ENCODE results near the gene ALG12. TPM values are rescaled to one million over a fixed set of nuclear protein-coding genes. Genes with fewer than 3 reads are reported as not detected.

ALG12 gene
- total RNA-seq, 3 donors from 2014 or later (not counting 1 experiment from before 2014, with no cell fraction given), result 17.2 to 22.7 (median 19.2) TPM

GRCh38 chr22:49899530-49899929 is 18.7 kb downstream of the ALG12 start:
- Mint-ChIP-seq H3K27ac (no peak overlapping the region), H3K4me3 (no peak overlapping the region), H3K36me3 (peaks cover 6% of the 10 kb centered on the region), H3K4me1 (peaks cover 6 to 24% of the 10 kb centered on the region in 2 donors), H3K9me3 (peaks cover under 1 to 2% of the 10 kb centered on the region in 2 donors), H3K27me3 (ENCODE audit: low read depth in 2 of 2) (no peaks in the 10 kb centered on the region)
- Histone ChIP-seq H3K4me1 (ENCODE audit: control insufficient read depth, insufficient read depth, low read length) (peaks cover 5% of the 10 kb centered on the region), H3K4me3 (ENCODE audit: low read length) (no peak overlapping the region), H3K27me3 (ENCODE audit: control insufficient read depth, insufficient read depth, low read length) (no peaks in the 10 kb centered on the region), H3K9me3 (ENCODE audit: control insufficient read depth, insufficient read depth, low read length) (no peaks in the 10 kb centered on the region), H3K36me3 (ENCODE audit: control insufficient read depth, insufficient read depth, low read length) (peaks cover 23% of the 10 kb centered on the region), H3K27ac (ENCODE audit: low read length) (no peak overlapping the region)
- DNase-seq, result no peak
- TF ChIP-seq CTCF (IDR thresholded peaks at IDR 0.05), result no peak
- WGBS (ENCODE audit: insufficient coverage), result 43% methylated on average over 4 of the region's 6 CpGs
- intact Hi-C loops (cut with micrococcal nuclease), result no loop called here
- peak; percentile 52 to 72 (median 58) for ATAC-seq

- Mint-ChIP-seq H3K36me3 (peaks cover 6% of the 10 kb centered on the region), H3K9me3 (peaks cover 2 to 3% of the 10 kb centered on the region in 2 donors), H3K4me3 (no peak overlapping the region), H3K4me1 (peaks cover 6 to 28% of the 10 kb centered on the region in 2 donors), H3K27me3 (ENCODE audit: low read depth in 2 of 2) (no peaks in the 10 kb centered on the region), H3K27ac (no peak overlapping the region)
- intact Hi-C loops (cut with micrococcal nuclease), result no loop called here
- H3K27me3 ChIP-seq (ENCODE audit: control insufficient read depth, insufficient read depth, low read length), result no peaks in the 10 kb centered on the region
- no peak for ATAC-seq
- no peaks in the 10 kb centered on the region for H3K9me3 ChIP-seq (ENCODE audit: control insufficient read depth, insufficient read depth, low read length)
- no peak for TF ChIP-seq CTCF (IDR thresholded peaks at IDR 0.05)
- no peak for DNase-seq
- 90% methylated on average over 7 of the region's 8 CpGs for WGBS (ENCODE audit: insufficient coverage)
- H3K4me1 ChIP-seq (ENCODE audit: control insufficient read depth, insufficient read depth, low read length), result peaks cover 5% of the 10 kb centered on the region
- peaks cover 8% of the 10 kb centered on the region for H3K36me3 ChIP-seq (ENCODE audit: control insufficient read depth, insufficient read depth, low read length)
- no peak overlapping the region for H3K4me3 ChIP-seq (ENCODE audit: low read length)
- H3K27ac ChIP-seq (ENCODE audit: low read length), result no peak overlapping the region
These were observed 21.1 kb downstream of the ALG12 start for GRCh38 chr22:49897015-49897684.

GRCh38 chr22:49896201-49896600 is 22.0 kb downstream of the ALG12 start:
- peaks cover 5% of the 10 kb centered on the region for H3K4me1 ChIP-seq (ENCODE audit: control insufficient read depth, insufficient read depth, low read length)
- intact Hi-C loops (cut with micrococcal nuclease), result no loop called here
- peaks cover under 1% of the 10 kb centered on the region for H3K36me3 ChIP-seq (ENCODE audit: control insufficient read depth, insufficient read depth, low read length)
- peaks cover 9% of the 10 kb centered on the region for H3K36me3 Mint-ChIP-seq
- ATAC-seq, result no peak
- DNase-seq, result no peak
- WGBS (ENCODE audit: insufficient coverage), result 93% methylated on average over 5 of the region's 5 CpGs
- no peaks in the 10 kb centered on the region for H3K9me3 ChIP-seq (ENCODE audit: control insufficient read depth, insufficient read depth, low read length)
- no peak overlapping the region for H3K27ac Mint-ChIP-seq
- peaks cover 10 to 25% of the 10 kb centered on the region in 2 donors for H3K4me1 Mint-ChIP-seq
- H3K27me3 Mint-ChIP-seq (ENCODE audit: low read depth in 2 of 2), result no peaks in the 10 kb centered on the region
- H3K9me3 Mint-ChIP-seq, result peaks cover 0 to 3% of the 10 kb centered on the region in 2 donors
- no peaks in the 10 kb centered on the region for H3K27me3 ChIP-seq (ENCODE audit: control insufficient read depth, insufficient read depth, low read length)
- TF ChIP-seq CTCF (IDR thresholded peaks at IDR 0.05), result no peak
- H3K27ac ChIP-seq (ENCODE audit: low read length), result no peak overlapping the region
- no peak overlapping the region for H3K4me3 Mint-ChIP-seq
- H3K4me3 ChIP-seq (ENCODE audit: low read length), result no peak overlapping the region
